Subcutaneous abdominal adipose tissue (tissue), 5 donors: ENCODE data around the gene SAPCD1.

ENCODE experiments used
- H3K27ac ChIP-seq: one replicate; pipeline ENCODE4 v1.7.0; 2013; ENCODE audit warnings: low read depth, mild to moderate bottlenecking, inconsistent platforms, low read length, moderate library complexity
- H3K27me3 ChIP-seq, 5 donors: one replicate each; pipeline ENCODE4 v1.7.0; 2013; ENCODE audit warnings: low read length in 5 of 5, inconsistent platforms in 1 of 5; ENCODE audit not compliant: control insufficient read depth in 5 of 5, insufficient read depth in 4 of 5
- H3K36me3 ChIP-seq, 5 donors: one replicate each; pipeline ENCODE4 v1.7.0; 2013; ENCODE audit warnings: low read length in 5 of 5; ENCODE audit not compliant: control insufficient read depth in 5 of 5, insufficient read depth in 5 of 5
- H3K4me1 ChIP-seq, 5 donors: one replicate each; pipeline ENCODE4 v1.7.0; 2013; ENCODE audit warnings: low read length in 5 of 5, mild to moderate bottlenecking in 3 of 5, moderate library complexity in 1 of 5; ENCODE audit not compliant: control insufficient read depth in 5 of 5, insufficient read depth in 5 of 5
- H3K4me3 ChIP-seq, 5 donors: one replicate each; pipeline ENCODE4 v1.7.0; 2013; ENCODE audit warnings: low read length in 5 of 5, low read depth in 1 of 5
- H3K9ac ChIP-seq, 5 donors: one replicate each; pipeline ENCODE4 v1.7.0; 2013; ENCODE audit warnings: low read length in 5 of 5, mild to moderate bottlenecking in 4 of 5, moderate library complexity in 3 of 5
- H3K9me3 ChIP-seq, 5 donors: one replicate each; pipeline ENCODE4 v1.7.0; 2013; ENCODE audit warnings: low read length in 5 of 5; ENCODE audit not compliant: control insufficient read depth in 5 of 5
- donor health status: healthy.
- donor health status: healthy.
- donor health status: healthy.
- donor health status: healthy.
- donor health status: healthy.

The SAPCD1 gene

GRCh38 chr6:31750411-31751022 is 11.9 kb upstream of the SAPCD1 start:
- Histone ChIP-seq H3K27ac (no peak overlapping the region), H3K4me1 (peaks cover 5 to 14% (median 8%) of the 10 kb centered on the region in 5 donors), H3K27me3 (no peaks in the 10 kb centered on the region), H3K36me3 (peaks cover 0 to 3% (median 0%) of the 10 kb centered on the region in 5 donors), H3K9ac (no peak overlapping the region), H3K9me3 (no peaks in the 10 kb centered on the region), H3K4me3 (no peak overlapping the region)

- Histone ChIP-seq H3K27me3 (no peaks in the 10 kb centered on the region), H3K4me3 (no peak overlapping the region), H3K27ac (no peak overlapping the region)
Observed at GRCh38 chr6:31752739-31753319, 9.6 kb upstream of the SAPCD1 start.

GRCh38 chr6:31758281-31758680 is 4.2 kb upstream of the SAPCD1 start:
- H3K9me3 ChIP-seq: no peaks in the 10 kb centered on the region
- H3K27me3 ChIP-seq: no peaks in the 10 kb centered on the region

More at GRCh38 chr6:31752739-31753319, 9.6 kb upstream of the SAPCD1 start:
- Histone ChIP-seq H3K9me3 (no peaks in the 10 kb centered on the region), H3K9ac (no peak overlapping the region), H3K36me3 (no peaks in the 10 kb centered on the region), H3K4me1 (peaks cover 0 to 3% (median under 1%) of the 10 kb centered on the region in 5 donors)

GRCh38 chr6:31760790-31761189 is 1.7 kb upstream of the SAPCD1 start:
- Histone ChIP-seq H3K27ac (no peak overlapping the region), H3K27me3 (no peaks in the 10 kb centered on the region)

More at GRCh38 chr6:31758281-31758680, 4.2 kb upstream of the SAPCD1 start:
- H3K36me3 ChIP-seq: peaks cover 3 to 37% (median 12%) of the 10 kb centered on the region in 5 donors
- no peak overlapping the region for H3K4me3 ChIP-seq
- no peak overlapping the region for H3K27ac ChIP-seq
- H3K9ac ChIP-seq: no peak overlapping the region
- peaks cover 0 to 4% (median 2%) of the 10 kb centered on the region in 5 donors for H3K4me1 ChIP-seq

GRCh38 chr6:31761343-31761742 is 1.1 kb upstream of the SAPCD1 start:
- H3K36me3 ChIP-seq: peaks cover 3 to 37% (median 12%) of the 10 kb centered on the region in 5 donors
- H3K9ac ChIP-seq: no peak overlapping the region
- H3K27ac ChIP-seq: no peak overlapping the region
- no peaks in the 10 kb centered on the region for H3K9me3 ChIP-seq
- peaks cover 2 to 15% (median 11%) of the 10 kb centered on the region in 5 donors for H3K4me1 ChIP-seq
- no peaks in the 10 kb centered on the region for H3K27me3 ChIP-seq
- H3K4me3 ChIP-seq: no peak overlapping the region

More at GRCh38 chr6:31760790-31761189, 1.7 kb upstream of the SAPCD1 start:
- Histone ChIP-seq H3K4me1 (peaks cover under 1 to 10% (median 5%) of the 10 kb centered on the region in 5 donors), H3K36me3 (peaks cover 3 to 37% (median 12%) of the 10 kb centered on the region in 5 donors), H3K4me3 (no peak overlapping the region), H3K9me3 (no peaks in the 10 kb centered on the region), H3K9ac (no peak overlapping the region)

GRCh38 chr6:31762878-31763618 is 592 bp downstream of the SAPCD1 start:
- Histone ChIP-seq H3K9ac (no peak overlapping the region), H3K27me3 (no peaks in the 10 kb centered on the region), H3K9me3 (no peaks in the 10 kb centered on the region), H3K4me3 (no peak overlapping the region), H3K4me1 (peaks cover 4 to 21% (median 13%) of the 10 kb centered on the region in 5 donors), H3K27ac (no peak overlapping the region), H3K36me3 (peaks cover 3 to 37% (median 12%) of the 10 kb centered on the region in 5 donors)

GRCh38 chr6:31763619-31763940 is 1.1 kb downstream of the SAPCD1 start:
- Histone ChIP-seq H3K27ac (no peak overlapping the region), H3K36me3 (peaks cover 3 to 35% (median 12%) of the 10 kb centered on the region in 5 donors), H3K4me3 (no peak overlapping the region), H3K9ac (no peak overlapping the region), H3K4me1 (peaks cover 4 to 24% (median 13%) of the 10 kb centered on the region in 5 donors), H3K27me3 (no peaks in the 10 kb centered on the region), H3K9me3 (no peaks in the 10 kb centered on the region)

- no peak overlapping the region for H3K27ac ChIP-seq
- H3K9ac ChIP-seq: no peak overlapping the region
- H3K9me3 ChIP-seq: no peaks in the 10 kb centered on the region
- H3K4me1 ChIP-seq: peaks cover 4 to 24% (median 13%) of the 10 kb centered on the region in 5 donors
- no peak overlapping the region for H3K4me3 ChIP-seq
- peaks cover 3 to 29% (median 12%) of the 10 kb centered on the region in 5 donors for H3K36me3 ChIP-seq
- no peaks in the 10 kb centered on the region for H3K27me3 ChIP-seq
Observed at GRCh38 chr6:31764198-31764597, 1.7 kb downstream of the SAPCD1 start.

- no peak overlapping the region for H3K27ac ChIP-seq
- no peak overlapping the region for H3K9ac ChIP-seq
- H3K4me3 ChIP-seq: no peak overlapping the region
- no peaks in the 10 kb centered on the region for H3K9me3 ChIP-seq
- H3K27me3 ChIP-seq: no peaks in the 10 kb centered on the region
- peaks cover 4 to 33% (median 15%) of the 10 kb centered on the region in 5 donors for H3K4me1 ChIP-seq
- H3K36me3 ChIP-seq: peaks cover 1 to 16% (median 4%) of the 10 kb centered on the region in 5 donors
Observed at GRCh38 chr6:31765559-31765909, 3.1 kb downstream of the SAPCD1 start.
